ENCODE data around the gene TTLL12. TPM values are rescaled to one million over a fixed set of nuclear protein-coding genes. Genes with fewer than 3 reads are reported as not detected.

Gene TTLL12
- polyA plus RNA-seq, 1 donor (not counting 4 experiments of a cell fraction or from before 2014, with no cell fraction given) = 22.1 TPM

GRCh38 chr22:43162412-43163150, 24.4 kb downstream of the TTLL12 start:
- Histone ChIP-seq H3K79me2 (ENCODE audit: control insufficient read depth, insufficient read depth, low read length) (peaks cover 16% of the 10 kb centered on the region), H3K9ac (ENCODE audit: control insufficient read depth, extremely low read depth, insufficient read depth, low read length) (no peak overlapping the region), H3K27ac (ENCODE audit: control insufficient read depth, insufficient read depth, low read length) (no peak overlapping the region), H3K4me2 (ENCODE audit: control insufficient read depth, extremely low read depth, insufficient read depth, low read depth, low read length) (no peak overlapping the region), H3K4me1 (ENCODE audit: control insufficient read depth, extremely low read depth, insufficient read depth, low read length) (peaks cover 22% of the 10 kb centered on the region), H3K36me3 (ENCODE audit: control insufficient read depth in 2 of 2, extremely low read depth in 1 of 2, insufficient read depth in 2 of 2, low read length in 2 of 2) (peaks cover 24 to 28% of the 10 kb centered on the region in 2 experiments), H4K20me1 (ENCODE audit: control insufficient read depth, extremely low read depth, insufficient read depth, low read length) (peaks cover 20% of the 10 kb centered on the region), H2AFZ (ENCODE audit: control insufficient read depth, low read length) (no peak overlapping the region), H3K27me3 (ENCODE audit: control insufficient read depth, extremely low read depth, insufficient read depth, low read length) (no peaks in the 10 kb centered on the region), H3K4me3 (ENCODE audit: control insufficient read depth in 2 of 3, extremely low read depth in 1 of 3, insufficient read depth in 2 of 3, low read depth in 1 of 3, low read length in 3 of 3) (no peak overlapping the region), H3K9me3 (ENCODE audit: control insufficient read depth, low read depth, low read length) (no peaks in the 10 kb centered on the region), H3K9me1 (ENCODE audit: control insufficient read depth, extremely low read depth, insufficient read depth, low read length) (peaks cover 7% of the 10 kb centered on the region)
- no peak for DNase-seq (ENCODE audit: low read depth, low spot score)
- dilution Hi-C loops (cut with MboI; ENCODE audit: extremely low pct_ligation_motif_present, low sequenced_read_pairs) = no loop called here
- no peak for FAIRE-seq
- TF ChIP-seq EZH2 (IDR thresholded peaks at IDR 0.05; ENCODE audit: low read length) (no peak), CTCF (optimal IDR thresholded peaks at IDR 0.05 in 1 of 3, IDR thresholded peaks at IDR 0.05 in 1 of 3, conservative IDR thresholded peaks at IDR 0.05 in 1 of 3; ENCODE audit: extremely low read depth in 1 of 3, insufficient read depth in 2 of 3, low read length in 3 of 3) (no peak)

GRCh38 chr22:43160497-43161126, 26.3 kb downstream of the TTLL12 start:
- Histone ChIP-seq H4K20me1 (ENCODE audit: control insufficient read depth, extremely low read depth, insufficient read depth, low read length) (peaks cover 32% of the 10 kb centered on the region), H3K27ac (ENCODE audit: control insufficient read depth, insufficient read depth, low read length) (no peak overlapping the region), H3K4me2 (ENCODE audit: control insufficient read depth, extremely low read depth, insufficient read depth, low read depth, low read length) (no peak overlapping the region), H3K9me3 (ENCODE audit: control insufficient read depth, low read depth, low read length) (no peaks in the 10 kb centered on the region), H3K9me1 (ENCODE audit: control insufficient read depth, extremely low read depth, insufficient read depth, low read length) (peaks cover 8% of the 10 kb centered on the region), H2AFZ (ENCODE audit: control insufficient read depth, low read length) (no peak overlapping the region), H3K79me2 (ENCODE audit: control insufficient read depth, insufficient read depth, low read length) (peaks cover 35% of the 10 kb centered on the region), H3K4me1 (ENCODE audit: control insufficient read depth, extremely low read depth, insufficient read depth, low read length) (peaks cover 27% of the 10 kb centered on the region), H3K4me3 (ENCODE audit: control insufficient read depth in 2 of 3, extremely low read depth in 1 of 3, insufficient read depth in 2 of 3, low read depth in 1 of 3, low read length in 3 of 3) (no peak overlapping the region), H3K9ac (ENCODE audit: control insufficient read depth, extremely low read depth, insufficient read depth, low read length) (no peak overlapping the region), H3K27me3 (ENCODE audit: control insufficient read depth, extremely low read depth, insufficient read depth, low read length) (no peaks in the 10 kb centered on the region), H3K36me3 (ENCODE audit: control insufficient read depth in 2 of 2, extremely low read depth in 1 of 2, insufficient read depth in 2 of 2, low read length in 2 of 2) (peaks cover 31 to 33% of the 10 kb centered on the region in 2 experiments)
- dilution Hi-C loops (cut with MboI; ENCODE audit: extremely low pct_ligation_motif_present, low sequenced_read_pairs) = no loop called here
- DNase-seq (ENCODE audit: low read depth, low spot score) (no peak), FAIRE-seq (no peak)
- TF ChIP-seq EZH2 (IDR thresholded peaks at IDR 0.05; ENCODE audit: low read length) (no peak), CTCF (optimal IDR thresholded peaks at IDR 0.05 in 1 of 3, IDR thresholded peaks at IDR 0.05 in 1 of 3, conservative IDR thresholded peaks at IDR 0.05 in 1 of 3; ENCODE audit: extremely low read depth in 1 of 3, insufficient read depth in 2 of 3, low read length in 3 of 3) (no peak)

Data from keratinocyte (primary cell).